Subcutaneous abdominal adipose tissue (tissue), 5 donors: ENCODE results near the gene MYCN.

Source experiments
- H3K27ac ChIP-seq: one replicate; pipeline ENCODE4 v1.7.0; 2013; ENCODE audit warnings: low read depth, mild to moderate bottlenecking, inconsistent platforms, low read length, moderate library complexity
- H3K27me3 ChIP-seq, 5 donors: one replicate each; pipeline ENCODE4 v1.7.0; 2013; ENCODE audit warnings: low read length in 5 of 5, inconsistent platforms in 1 of 5; ENCODE audit not compliant: control insufficient read depth in 5 of 5, insufficient read depth in 4 of 5
- H3K36me3 ChIP-seq, 5 donors: one replicate each; pipeline ENCODE4 v1.7.0; 2013; ENCODE audit warnings: low read length in 5 of 5; ENCODE audit not compliant: control insufficient read depth in 5 of 5, insufficient read depth in 5 of 5
- H3K4me1 ChIP-seq, 5 donors: one replicate each; pipeline ENCODE4 v1.7.0; 2013; ENCODE audit warnings: low read length in 5 of 5, mild to moderate bottlenecking in 3 of 5, moderate library complexity in 1 of 5; ENCODE audit not compliant: control insufficient read depth in 5 of 5, insufficient read depth in 5 of 5
- H3K4me3 ChIP-seq, 5 donors: one replicate each; pipeline ENCODE4 v1.7.0; 2013; ENCODE audit warnings: low read length in 5 of 5, low read depth in 1 of 5
- H3K9ac ChIP-seq, 5 donors: one replicate each; pipeline ENCODE4 v1.7.0; 2013; ENCODE audit warnings: low read length in 5 of 5, mild to moderate bottlenecking in 4 of 5, moderate library complexity in 3 of 5
- H3K9me3 ChIP-seq, 5 donors: one replicate each; pipeline ENCODE4 v1.7.0; 2013; ENCODE audit warnings: low read length in 5 of 5; ENCODE audit not compliant: control insufficient read depth in 5 of 5
- donor health status: healthy.
- donor health status: healthy.
- donor health status: healthy.
- donor health status: healthy.
- donor health status: healthy.

Gene MYCN

DNA sequence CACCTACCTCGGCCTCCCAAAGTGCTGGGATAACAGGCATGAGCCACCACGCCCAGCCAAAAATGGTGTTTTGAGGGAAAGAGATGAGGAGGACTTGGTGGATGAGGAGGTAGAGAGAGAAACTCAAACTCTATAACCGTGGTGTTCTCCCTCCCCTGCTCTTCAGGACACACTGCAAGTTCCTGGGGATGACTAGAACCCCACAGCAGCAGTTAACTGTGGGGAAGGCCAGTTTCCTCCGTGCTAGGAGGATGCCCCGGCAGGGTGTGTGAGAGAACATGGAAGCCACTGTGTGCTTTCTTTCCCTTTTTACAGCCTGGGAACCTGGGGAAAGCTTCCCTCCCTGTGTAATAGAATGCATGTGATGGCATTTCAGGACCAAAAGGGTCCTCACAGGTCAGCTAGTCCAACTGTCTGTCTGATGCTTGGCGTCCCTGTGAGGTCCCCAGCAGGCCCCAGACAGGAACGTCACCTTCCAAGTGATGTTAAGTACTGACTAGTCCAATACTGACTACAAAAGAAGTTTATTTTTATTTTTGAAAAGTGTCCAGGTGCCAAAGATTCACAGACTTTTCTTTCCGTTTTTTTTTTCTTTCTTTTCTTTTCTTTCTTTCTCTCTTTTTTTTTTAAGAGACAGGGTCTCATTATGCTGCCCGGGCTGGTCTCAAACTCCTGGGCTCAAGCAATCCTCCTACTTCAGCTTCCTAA, 38.9 kb downstream of the MYCN start:
- Histone ChIP-seq H3K9me3 (no peaks in the 10 kb centered on the region), H3K4me3 (no peak overlapping the region), H3K27ac (no peak overlapping the region), H3K36me3 (no peaks in the 10 kb centered on the region), H3K27me3 (peaks cover 0 to 3% (median 0%) of the 10 kb centered on the region in 5 donors), H3K4me1 (peaks cover 0 to 8% (median 0%) of the 10 kb centered on the region in 5 donors), H3K9ac (no peak overlapping the region)

- peaks cover 0 to 3% (median 0%) of the 10 kb centered on the region in 5 donors for H3K27me3 ChIP-seq
- H3K9me3 ChIP-seq, result no peaks in the 10 kb centered on the region
- H3K9ac ChIP-seq, result no peak overlapping the region
- H3K4me1 ChIP-seq, result peaks cover 0 to 8% (median 0%) of the 10 kb centered on the region in 5 donors
- no peak overlapping the region for H3K4me3 ChIP-seq
- no peak overlapping the region for H3K27ac ChIP-seq
- no peaks in the 10 kb centered on the region for H3K36me3 ChIP-seq
Measured at GRCh38 chr2:15979759-15980604, 39.6 kb downstream of the MYCN start.

GRCh38 chr2:15980605-15981098, 40.3 kb downstream of the MYCN start:
- Histone ChIP-seq H3K9me3 (no peaks in the 10 kb centered on the region), H3K27me3 (peaks cover 0 to 3% (median 0%) of the 10 kb centered on the region in 5 donors), H3K9ac (no peak overlapping the region), H3K36me3 (no peaks in the 10 kb centered on the region), H3K4me1 (peaks cover 0 to 8% (median 0%) of the 10 kb centered on the region in 5 donors), H3K27ac (no peak overlapping the region), H3K4me3 (no peak overlapping the region)

- Histone ChIP-seq H3K27ac (no peak overlapping the region), H3K4me1 (peaks cover 0 to 8% (median 0%) of the 10 kb centered on the region in 5 donors), H3K9ac (no peak overlapping the region), H3K36me3 (no peaks in the 10 kb centered on the region), H3K9me3 (no peaks in the 10 kb centered on the region), H3K4me3 (no peak overlapping the region), H3K27me3 (peaks cover 0 to 3% (median 3%) of the 10 kb centered on the region in 5 donors)
Measured at GRCh38 chr2:15981646-15982045, 41.3 kb downstream of the MYCN start.

DNA sequence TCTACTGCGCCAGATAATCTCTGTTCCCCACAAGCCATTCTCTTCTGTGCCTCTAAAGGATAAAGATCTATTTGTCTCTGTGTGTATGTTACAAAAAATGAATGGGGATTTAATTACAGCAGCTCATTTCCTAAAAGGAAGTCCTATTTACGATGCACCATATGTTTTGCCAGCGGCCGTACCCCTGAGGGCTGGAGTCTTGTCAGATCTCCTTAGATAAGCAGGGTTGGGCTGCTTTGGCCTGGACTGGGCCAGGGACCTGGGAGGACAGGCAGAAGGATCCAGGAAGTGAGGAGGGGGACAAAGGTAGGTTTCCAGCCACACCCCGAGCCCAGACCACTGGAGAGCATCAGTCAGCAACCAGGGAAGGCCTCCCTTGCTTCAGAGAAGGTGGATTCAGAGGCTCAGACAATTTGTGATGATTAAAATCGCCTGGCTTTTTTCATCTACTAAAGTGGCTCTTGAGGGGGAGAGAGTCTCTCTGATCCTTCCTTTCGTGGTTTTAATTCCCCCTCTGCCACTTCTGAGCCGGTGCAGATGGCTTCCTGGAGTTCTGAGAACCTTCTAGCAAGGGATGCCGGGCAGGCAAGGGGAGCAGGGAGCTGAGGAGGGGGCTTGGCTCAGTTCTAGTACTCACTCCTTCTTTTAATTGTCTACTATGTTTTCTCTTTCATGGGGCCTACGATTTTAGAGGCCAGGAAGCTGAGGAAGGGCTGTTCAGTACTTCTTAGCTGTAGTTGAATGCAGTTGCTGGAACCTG, 42.1 kb downstream of the MYCN start:
- Histone ChIP-seq H3K27ac (no peak overlapping the region), H3K27me3 (peaks cover 0 to 6% (median 3%) of the 10 kb centered on the region in 5 donors), H3K4me3 (no peak overlapping the region), H3K4me1 (peaks cover 0 to 8% (median 0%) of the 10 kb centered on the region in 5 donors), H3K9me3 (no peaks in the 10 kb centered on the region), H3K36me3 (no peaks in the 10 kb centered on the region), H3K9ac (no peak overlapping the region)

GRCh38 chr2:15983496-15983895, 43.1 kb downstream of the MYCN start:
- Histone ChIP-seq H3K4me1 (peaks cover 0 to 8% (median 0%) of the 10 kb centered on the region in 5 donors), H3K27ac (no peak overlapping the region)

GRCh38 chr2:15984368-15985255, 44.3 kb downstream of the MYCN start:
- no peak overlapping the region for H3K9ac ChIP-seq
- H3K4me3 ChIP-seq, result no peak overlapping the region

More at GRCh38 chr2:15983496-15983895, 43.1 kb downstream of the MYCN start:
- Histone ChIP-seq H3K9ac (no peak overlapping the region), H3K4me3 (no peak overlapping the region), H3K36me3 (no peaks in the 10 kb centered on the region), H3K27me3 (peaks cover 0 to 6% (median 3%) of the 10 kb centered on the region in 5 donors), H3K9me3 (no peaks in the 10 kb centered on the region)

DNA sequence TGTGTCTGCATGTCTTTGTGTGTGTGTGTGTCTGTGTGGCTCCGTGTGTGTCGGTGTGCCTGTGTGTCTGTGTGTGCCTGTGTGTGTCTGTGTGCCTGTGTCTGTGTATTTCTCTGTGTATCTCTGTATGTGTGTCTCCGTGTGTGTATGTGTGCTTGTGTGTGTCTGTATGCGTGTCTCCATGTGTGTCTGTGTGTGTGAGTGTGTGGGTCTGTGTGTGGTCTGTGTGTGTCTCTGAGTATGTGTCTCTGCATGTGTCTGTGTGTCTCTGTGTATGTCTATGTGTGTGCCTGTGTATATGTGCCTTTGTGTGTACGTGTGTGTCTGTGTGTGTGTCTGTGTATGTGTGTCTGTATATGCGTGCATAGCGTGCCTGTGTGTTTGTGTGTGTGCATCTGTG, 45.2 kb downstream of the MYCN start:
- no peak overlapping the region for H3K27ac ChIP-seq
- H3K4me1 ChIP-seq, result peaks cover 0 to 8% (median 0%) of the 10 kb centered on the region in 5 donors
- peaks cover 0 to 6% (median 3%) of the 10 kb centered on the region in 5 donors for H3K27me3 ChIP-seq
- no peak overlapping the region for H3K4me3 ChIP-seq
- no peaks in the 10 kb centered on the region for H3K36me3 ChIP-seq
- H3K9ac ChIP-seq, result no peak overlapping the region
- no peaks in the 10 kb centered on the region for H3K9me3 ChIP-seq

More at GRCh38 chr2:15984368-15985255, 44.3 kb downstream of the MYCN start:
- H3K4me1 ChIP-seq, result peaks cover 0 to 8% (median 0%) of the 10 kb centered on the region in 5 donors
- peaks cover 0 to 6% (median 3%) of the 10 kb centered on the region in 5 donors for H3K27me3 ChIP-seq
- H3K9me3 ChIP-seq, result no peaks in the 10 kb centered on the region
- H3K27ac ChIP-seq, result no peak overlapping the region
- no peaks in the 10 kb centered on the region for H3K36me3 ChIP-seq

DNA sequence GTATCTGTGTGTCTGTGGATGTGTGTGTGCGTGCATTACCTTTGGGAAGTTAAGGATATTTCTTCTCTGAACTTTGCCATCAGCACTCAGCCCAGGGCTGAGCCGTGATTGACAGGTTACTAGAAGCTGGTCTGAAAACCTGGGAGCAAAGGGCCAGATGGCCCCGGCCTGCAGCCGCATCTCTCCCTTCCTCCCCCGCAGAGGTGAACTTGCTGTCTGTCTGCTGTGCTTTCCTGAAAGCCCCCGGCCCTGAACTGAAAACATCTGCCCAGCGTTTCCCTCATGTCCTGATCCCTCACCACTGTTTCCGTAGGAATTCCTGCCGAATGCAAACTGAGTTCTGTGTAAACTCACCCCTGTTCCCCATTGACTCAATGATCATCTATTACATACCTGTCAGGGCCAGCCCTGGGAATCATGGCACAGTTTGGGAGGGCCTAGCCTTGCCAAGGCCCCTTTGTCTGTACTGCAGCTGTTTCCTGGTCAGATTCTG, 45.8 kb downstream of the MYCN start:
- H3K9ac ChIP-seq, result no peak overlapping the region
- no peaks in the 10 kb centered on the region for H3K36me3 ChIP-seq
- H3K4me3 ChIP-seq, result no peak overlapping the region
- peaks cover 0 to 8% (median 0%) of the 10 kb centered on the region in 5 donors for H3K4me1 ChIP-seq
- no peak overlapping the region for H3K27ac ChIP-seq
- peaks cover 0 to 6% (median 3%) of the 10 kb centered on the region in 5 donors for H3K27me3 ChIP-seq
- no peaks in the 10 kb centered on the region for H3K9me3 ChIP-seq
